Activated naive CD8-positive, alpha-beta T cell treated with anti-CD3 and anti-CD28 coated beads, Interleukin-2, amount 10 ng/mL, durations not matched to agents 7 days and 5 days (primary cell): ENCODE results near the gene PSEN2. TPM values are rescaled to one million over a fixed set of nuclear protein-coding genes. Genes with fewer than 3 reads are reported as not detected.

Experiments
- ATAC-seq: fragments of 150-1000 bp; cut with Tn5 transposase; one replicate; pipeline ENCODE4 v1.10.0; 2021; ENCODE audit warnings: low read depth, moderate library complexity
- POLR2A ChIA-PET: fragments of 350-600 bp; sonication (Branson Sonifier 250); formaldehyde crosslinking; loops from one replicate; lab custom pipeline; 2021; ENCODE audit warnings: antibody characterized with exemption; lab: Charles Lee
- DNase-seq: peaks from one replicate; pipeline ENCODE4 v3.0.0; 2021
- H3K27ac Mint-ChIP-seq: one replicate; pipeline ENCODE4 v1.8.0; 2022; ENCODE audit warnings: mild to moderate bottlenecking, mixed read lengths
- H3K27me3 Mint-ChIP-seq: one replicate; pipeline ENCODE4 v1.8.0; 2022; ENCODE audit warnings: mild to moderate bottlenecking, moderate library complexity, mixed read lengths
- H3K36me3 Mint-ChIP-seq: one replicate; pipeline ENCODE4 v1.8.0; 2021; ENCODE audit warnings: mild to moderate bottlenecking, mixed read lengths
- H3K4me1 Mint-ChIP-seq: one replicate; pipeline ENCODE4 v1.8.0; 2021; ENCODE audit warnings: mixed read lengths
- H3K4me3 Mint-ChIP-seq: one replicate; pipeline ENCODE4 v1.8.0; 2022; ENCODE audit warnings: mild to moderate bottlenecking, moderate library complexity, mixed read lengths
- H3K9me3 Mint-ChIP-seq: one replicate; pipeline ENCODE4 v1.8.0; 2021; ENCODE audit warnings: mixed read lengths
- total RNA-seq, 2 experiments: library from RNA; stranded (reverse); gene quantifications; one replicate each; pipeline ENCODE4 v1.2.3, GENCODE V29; 2021

The PSEN2 gene
- total RNA-seq, 2 experiments from 2014 or later, result 6.4 to 7.2 TPM

DNA sequence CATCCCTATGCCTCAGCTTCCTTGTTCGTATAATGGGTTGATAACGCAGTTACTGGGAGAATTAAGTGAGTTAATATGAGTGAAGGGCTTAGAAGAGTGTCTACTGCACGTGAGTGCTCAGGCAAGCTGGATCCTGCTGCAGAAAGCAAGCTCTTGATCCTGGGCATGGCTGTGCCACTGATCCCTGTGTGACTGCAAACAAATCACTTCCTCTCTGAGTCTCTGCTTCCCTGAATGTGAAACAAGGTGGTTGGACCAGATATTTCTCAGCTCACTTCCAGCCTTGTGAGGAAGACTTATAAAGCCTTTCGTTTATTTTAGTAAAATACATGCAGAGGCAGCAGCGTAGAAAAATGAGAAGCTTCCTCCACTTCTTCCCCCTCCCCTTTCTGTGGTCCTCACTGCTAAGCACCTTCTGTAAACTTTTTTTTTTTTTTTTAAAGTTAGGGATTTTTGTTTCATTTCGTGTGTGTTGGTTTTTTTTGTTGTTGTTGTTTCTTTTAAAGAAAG lies 13.8 kb downstream of the PSEN2 start:
- ATAC-seq (no peak), DNase-seq (no peak)
- peaks cover 42% of the 10 kb centered on the region for H3K4me1 Mint-ChIP-seq
- H3K27me3 Mint-ChIP-seq, result no peaks in the 10 kb centered on the region
- H3K36me3 Mint-ChIP-seq, result peaks cover 4% of the 10 kb centered on the region
- peak overlapping the region; percentile 84 for H3K27ac Mint-ChIP-seq
- H3K9me3 Mint-ChIP-seq, result no peaks in the 10 kb centered on the region
- H3K4me3 Mint-ChIP-seq, result peak overlapping the region; percentile 53
- POLR2A ChIA-PET, result interaction anchor here (0.7 to 3.6 kb wide), 3 partner anchors 27 to 55 kb away, joined by 3 to 69 read pairs (median 4); partner anchors contain the start of gene COQ8A

DNA sequence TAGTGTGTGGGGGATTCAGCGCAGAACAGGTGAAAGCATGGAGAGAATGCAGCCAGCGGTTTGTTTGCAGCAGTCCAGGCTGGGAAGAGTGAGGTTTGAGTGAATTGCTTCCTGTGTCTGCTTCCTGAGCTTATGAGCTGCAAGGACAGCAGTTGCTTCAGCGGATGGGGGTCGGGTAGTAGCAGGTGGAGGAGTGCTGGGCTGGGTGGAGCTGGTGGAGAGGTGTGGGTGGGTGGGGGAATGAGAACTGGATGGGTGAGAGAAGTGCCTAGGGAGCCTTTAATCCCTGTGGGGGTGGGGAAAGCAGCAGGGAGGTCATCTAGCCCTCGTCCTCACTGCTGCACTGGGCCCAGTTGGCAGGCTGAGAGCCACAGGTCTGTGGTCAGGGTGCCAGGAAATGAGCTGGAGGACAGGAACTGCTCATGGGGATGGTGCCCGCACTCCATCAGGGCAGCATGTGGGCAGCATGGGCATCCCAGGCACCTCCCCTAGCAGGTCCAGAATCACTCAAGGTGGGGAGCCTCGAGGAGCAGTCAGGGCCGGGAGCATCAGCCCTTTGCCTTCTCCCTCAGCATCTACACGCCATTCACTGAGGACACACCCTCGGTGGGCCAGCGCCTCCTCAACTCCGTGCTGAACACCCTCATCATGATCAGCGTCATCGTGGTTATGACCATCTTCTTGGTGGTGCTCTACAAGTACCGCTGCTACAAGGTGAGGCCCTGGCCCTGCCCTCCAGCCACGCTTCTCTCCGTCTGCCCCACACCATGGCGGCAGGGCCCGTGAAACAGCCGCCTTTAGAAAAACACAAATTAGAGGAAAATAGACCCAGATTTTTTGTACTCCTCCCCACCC lies 14.8 kb downstream of the PSEN2 start:
- Mint-ChIP-seq H3K27me3 (no peaks in the 10 kb centered on the region), H3K27ac (peak overlapping the region; percentile 84), H3K36me3 (peaks cover 4% of the 10 kb centered on the region), H3K4me3 (peak overlapping the region; percentile 47), H3K9me3 (no peaks in the 10 kb centered on the region), H3K4me1 (peaks cover 42% of the 10 kb centered on the region)
- no peak for DNase-seq
- no peak for ATAC-seq
- POLR2A ChIA-PET, result interaction anchor here (0.7 to 3.6 kb wide), 2 partner anchors 54 to 789 kb away, joined by 4 to 69 read pairs; partner anchors contain the start of gene COQ8A

DNA sequence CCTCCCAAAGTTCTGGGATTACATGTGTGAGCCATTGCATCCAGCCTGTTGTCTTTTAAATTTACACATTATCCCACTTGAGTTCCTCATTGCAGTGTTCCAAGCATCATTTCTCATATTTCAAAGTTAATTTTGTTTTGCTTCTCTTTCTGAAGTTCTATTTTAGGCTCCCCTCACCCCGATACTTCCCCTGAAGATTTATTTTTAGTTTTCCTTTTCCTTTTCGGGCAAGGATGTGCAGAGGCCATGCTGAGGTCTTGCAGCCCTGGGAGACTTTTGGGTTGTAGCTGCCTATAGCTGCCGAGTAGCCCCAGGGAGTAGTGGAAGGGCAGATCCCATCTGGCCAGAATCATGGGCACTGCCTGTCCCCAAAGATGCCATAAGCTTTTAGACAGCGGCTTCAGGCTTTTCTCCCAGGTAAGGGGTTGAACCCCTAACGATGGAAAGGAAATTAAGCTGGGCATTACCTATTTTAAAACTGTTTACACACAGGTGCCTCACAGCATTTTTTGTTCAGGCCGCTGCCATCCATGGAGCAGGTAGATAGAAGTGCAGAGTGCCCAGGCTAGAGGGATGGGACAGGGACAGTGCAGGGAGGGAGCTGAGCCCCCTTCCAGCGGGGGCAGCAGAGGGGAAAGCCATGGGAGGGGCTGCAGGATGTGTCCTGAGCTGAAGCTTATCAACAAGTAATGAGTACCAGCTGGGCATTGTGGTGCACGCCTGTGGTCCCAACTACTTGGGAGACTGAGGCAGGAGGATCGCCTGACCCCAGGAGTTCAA lies 15.9 kb downstream of the PSEN2 start:
- POLR2A ChIA-PET, result interaction anchor here (0.6 to 0.7 kb wide), 2 partner anchors 53 to 147 kb away, joined by 3 read pairs; no protein-coding TSS in a partner anchor
- Mint-ChIP-seq H3K4me3 (peak overlapping the region; percentile 45), H3K4me1 (peaks cover 40% of the 10 kb centered on the region), H3K9me3 (no peaks in the 10 kb centered on the region), H3K36me3 (no peaks in the 10 kb centered on the region), H3K27ac (peak overlapping the region; percentile 67), H3K27me3 (no peaks in the 10 kb centered on the region)
- ATAC-seq (no peak), DNase-seq (no peak)

DNA sequence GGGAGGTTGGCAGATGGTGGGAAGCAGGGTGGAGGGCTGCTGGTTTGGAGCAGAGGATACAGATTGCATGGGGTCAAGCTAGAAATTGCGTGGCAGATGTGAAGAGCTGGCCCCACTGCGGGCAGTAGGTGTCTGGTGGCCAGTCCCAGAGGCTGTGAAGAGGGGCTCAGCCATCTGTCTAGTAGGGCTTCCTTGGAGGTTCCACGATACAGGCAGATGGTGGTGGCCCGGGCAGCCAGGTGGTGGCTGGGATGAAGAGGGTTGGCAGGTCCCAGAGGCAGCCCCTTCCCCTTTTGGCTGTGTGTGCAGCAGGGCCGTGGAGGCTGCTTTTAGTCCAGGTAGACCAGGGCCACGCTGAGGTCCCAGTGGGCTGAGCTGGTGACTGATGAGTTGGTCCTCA lies 16.6 kb downstream of the PSEN2 start:
- H3K27me3 Mint-ChIP-seq, result no peaks in the 10 kb centered on the region

DNA sequence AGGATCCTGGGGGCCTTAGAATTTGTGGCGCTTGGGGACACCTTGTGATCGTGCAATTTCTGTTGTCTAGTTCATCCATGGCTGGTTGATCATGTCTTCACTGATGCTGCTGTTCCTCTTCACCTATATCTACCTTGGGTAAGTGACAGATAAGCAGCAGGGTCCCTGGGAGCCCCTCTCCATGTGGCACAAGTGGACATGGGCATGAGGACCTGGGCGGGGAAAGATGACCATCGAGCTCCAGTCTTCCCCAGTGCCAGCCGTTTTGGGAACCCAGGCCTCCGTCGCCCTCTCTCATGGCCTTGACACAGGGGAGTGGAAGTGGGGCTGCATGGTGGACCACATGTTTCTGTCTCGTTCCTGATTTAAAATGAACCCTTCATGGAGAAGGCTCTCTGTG lies 17.6 kb downstream of the PSEN2 start:
- DNase-seq (no peak), ATAC-seq (no peak)
- H3K27ac Mint-ChIP-seq, result no peak overlapping the region
- POLR2A ChIA-PET, result no interaction called here
- no peaks in the 10 kb centered on the region for H3K9me3 Mint-ChIP-seq
- peaks cover 29% of the 10 kb centered on the region for H3K4me1 Mint-ChIP-seq
- H3K4me3 Mint-ChIP-seq, result no peak overlapping the region
- H3K27me3 Mint-ChIP-seq, result no peaks in the 10 kb centered on the region
- H3K36me3 Mint-ChIP-seq, result no peaks in the 10 kb centered on the region

More for the DNA sequence above, 16.6 kb downstream of the PSEN2 start:
- Mint-ChIP-seq H3K36me3 (no peaks in the 10 kb centered on the region), H3K4me3 (no peak overlapping the region), H3K9me3 (no peaks in the 10 kb centered on the region), H3K27ac (no peak overlapping the region), H3K4me1 (peaks cover 39% of the 10 kb centered on the region)
- no peak for DNase-seq
- POLR2A ChIA-PET, result interaction anchor here (0.6 to 0.7 kb wide), 2 partner anchors 52 to 147 kb away, joined by 3 read pairs; no protein-coding TSS in a partner anchor
- ATAC-seq, result no peak

DNA sequence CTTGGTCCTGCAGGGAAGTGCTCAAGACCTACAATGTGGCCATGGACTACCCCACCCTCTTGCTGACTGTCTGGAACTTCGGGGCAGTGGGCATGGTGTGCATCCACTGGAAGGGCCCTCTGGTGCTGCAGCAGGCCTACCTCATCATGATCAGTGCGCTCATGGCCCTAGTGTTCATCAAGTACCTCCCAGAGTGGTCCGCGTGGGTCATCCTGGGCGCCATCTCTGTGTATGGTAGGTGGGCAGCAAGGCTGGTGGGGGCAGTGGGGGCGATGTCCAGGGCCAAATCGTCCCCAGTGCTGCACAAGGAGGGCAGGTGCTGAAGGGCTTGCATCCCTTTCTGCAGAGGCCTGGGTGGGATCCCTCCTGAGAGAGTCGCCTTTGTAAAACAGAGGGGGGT lies 18.4 kb downstream of the PSEN2 start:
- no peak overlapping the region for H3K27ac Mint-ChIP-seq
- H3K9me3 Mint-ChIP-seq, result no peaks in the 10 kb centered on the region
- no peaks in the 10 kb centered on the region for H3K36me3 Mint-ChIP-seq
- POLR2A ChIA-PET, result no interaction called here
- peaks cover 22% of the 10 kb centered on the region for H3K4me1 Mint-ChIP-seq
- DNase-seq (no peak), ATAC-seq (no peak)
- H3K27me3 Mint-ChIP-seq, result no peaks in the 10 kb centered on the region
- H3K4me3 Mint-ChIP-seq, result no peak overlapping the region

DNA sequence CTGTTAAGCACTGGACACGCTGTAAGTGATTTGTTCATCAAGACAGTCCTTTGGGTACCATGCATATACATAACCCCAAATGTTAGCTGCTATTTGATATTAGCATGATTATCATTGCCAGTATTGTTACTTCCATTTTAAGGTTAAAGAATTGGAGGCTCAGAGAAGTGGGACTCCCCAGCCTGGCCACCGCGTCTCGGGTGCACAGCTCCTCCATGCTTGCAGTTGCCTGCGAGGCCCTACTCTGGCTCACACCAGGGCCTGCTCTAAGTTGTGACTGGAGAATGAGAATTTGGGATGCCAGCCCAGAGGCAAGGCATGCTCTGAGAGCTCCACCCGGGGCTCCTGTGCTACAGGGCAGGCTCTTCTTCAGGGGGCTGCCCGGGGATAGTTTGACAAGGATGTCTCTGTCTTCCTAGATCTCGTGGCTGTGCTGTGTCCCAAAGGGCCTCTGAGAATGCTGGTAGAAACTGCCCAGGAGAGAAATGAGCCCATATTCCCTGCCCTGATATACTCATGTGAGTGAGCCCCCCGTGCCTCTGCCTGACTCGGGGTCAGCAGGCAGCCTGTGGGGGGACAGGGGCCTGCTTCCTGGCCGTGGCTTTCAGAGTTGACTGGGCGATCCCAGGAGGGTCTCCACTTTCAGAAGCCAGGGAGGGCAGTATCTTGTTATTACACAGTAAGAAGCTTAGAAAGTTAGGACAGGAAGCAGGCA lies 19.4 kb downstream of the PSEN2 start:
- H3K4me3 Mint-ChIP-seq, result no peak overlapping the region
- H3K4me1 Mint-ChIP-seq, result peaks cover 14% of the 10 kb centered on the region
- DNase-seq, result no peak
- POLR2A ChIA-PET, result no interaction called here
- no peak for ATAC-seq
- H3K27ac Mint-ChIP-seq, result no peak overlapping the region
- H3K9me3 Mint-ChIP-seq, result no peaks in the 10 kb centered on the region
- no peaks in the 10 kb centered on the region for H3K27me3 Mint-ChIP-seq
- H3K36me3 Mint-ChIP-seq, result no peaks in the 10 kb centered on the region

DNA sequence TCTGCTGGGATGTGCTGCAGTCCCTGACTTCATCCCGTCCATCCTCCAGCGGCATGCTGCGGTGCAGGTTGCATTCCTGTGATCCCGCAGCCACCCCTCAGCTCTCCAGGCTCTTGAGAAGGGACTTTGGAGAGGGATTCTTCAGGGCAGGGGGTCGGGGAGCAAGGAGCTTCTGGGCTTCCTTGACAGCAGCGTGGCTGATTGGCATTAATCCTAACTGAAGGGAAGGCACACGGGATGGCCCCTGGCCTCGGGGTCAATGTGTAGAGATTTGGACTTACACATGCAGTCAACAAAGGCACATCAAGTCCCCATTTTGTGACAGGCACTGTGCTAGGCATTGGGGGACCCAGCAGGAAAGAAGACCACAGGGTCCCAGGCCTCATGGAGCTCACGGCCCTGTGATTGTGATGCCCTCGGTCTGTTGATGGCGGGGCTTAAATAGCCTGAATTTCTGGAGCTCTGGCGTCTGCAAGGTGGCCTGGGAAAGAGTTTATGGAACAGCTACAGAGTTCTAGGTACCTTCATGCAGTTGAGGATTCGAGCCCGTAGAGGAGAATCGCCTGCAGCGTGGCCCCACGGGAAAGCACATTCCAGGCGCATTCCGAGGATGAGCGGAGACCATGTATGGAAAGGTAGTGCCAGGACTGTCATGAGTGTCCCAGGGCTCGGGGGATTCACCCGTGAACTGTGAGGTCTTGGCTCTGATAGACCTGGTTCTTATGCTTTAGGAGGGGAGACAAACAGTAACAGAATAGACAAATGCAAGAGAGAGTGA lies 20.1 kb downstream of the PSEN2 start:
- no peak for DNase-seq
- POLR2A ChIA-PET, result interaction anchor here (0.6 kb wide), 1 partner anchor 1153 kb away, joined by 3 read pairs; no protein-coding TSS in a partner anchor
- no peak overlapping the region for H3K4me3 Mint-ChIP-seq
- ATAC-seq, result no peak
- no peak overlapping the region for H3K27ac Mint-ChIP-seq
- no peaks in the 10 kb centered on the region for H3K9me3 Mint-ChIP-seq
- peaks cover 7% of the 10 kb centered on the region for H3K4me1 Mint-ChIP-seq
- no peaks in the 10 kb centered on the region for H3K36me3 Mint-ChIP-seq
- no peaks in the 10 kb centered on the region for H3K27me3 Mint-ChIP-seq

DNA sequence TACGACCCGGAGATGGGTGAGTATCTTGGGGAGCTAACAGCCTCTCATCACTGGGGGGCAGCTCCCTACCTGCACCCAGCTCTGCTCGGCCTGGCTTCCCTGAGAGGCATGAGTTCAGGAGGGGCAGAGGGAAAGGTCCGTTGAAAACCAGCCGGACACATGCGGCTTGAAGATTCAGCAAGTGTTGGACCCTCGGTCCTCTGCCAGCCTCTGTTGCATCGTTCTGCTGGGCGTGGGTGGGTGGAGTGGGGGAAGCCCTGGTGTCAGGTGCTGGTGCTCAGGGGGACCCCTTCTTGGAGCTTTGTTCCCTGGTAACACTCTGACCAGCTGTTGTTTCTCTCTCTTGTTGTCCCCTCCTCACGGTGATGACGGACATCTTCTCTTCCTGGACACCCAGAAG lies 20.9 kb downstream of the PSEN2 start:
- DNase-seq (no peak), ATAC-seq (no peak)
- H3K27ac Mint-ChIP-seq, result no peak overlapping the region
- H3K4me1 Mint-ChIP-seq, result no peaks in the 10 kb centered on the region
- no peaks in the 10 kb centered on the region for H3K9me3 Mint-ChIP-seq
- POLR2A ChIA-PET, result no interaction called here
- no peaks in the 10 kb centered on the region for H3K27me3 Mint-ChIP-seq
- no peak overlapping the region for H3K4me3 Mint-ChIP-seq
- H3K36me3 Mint-ChIP-seq, result no peaks in the 10 kb centered on the region

DNA sequence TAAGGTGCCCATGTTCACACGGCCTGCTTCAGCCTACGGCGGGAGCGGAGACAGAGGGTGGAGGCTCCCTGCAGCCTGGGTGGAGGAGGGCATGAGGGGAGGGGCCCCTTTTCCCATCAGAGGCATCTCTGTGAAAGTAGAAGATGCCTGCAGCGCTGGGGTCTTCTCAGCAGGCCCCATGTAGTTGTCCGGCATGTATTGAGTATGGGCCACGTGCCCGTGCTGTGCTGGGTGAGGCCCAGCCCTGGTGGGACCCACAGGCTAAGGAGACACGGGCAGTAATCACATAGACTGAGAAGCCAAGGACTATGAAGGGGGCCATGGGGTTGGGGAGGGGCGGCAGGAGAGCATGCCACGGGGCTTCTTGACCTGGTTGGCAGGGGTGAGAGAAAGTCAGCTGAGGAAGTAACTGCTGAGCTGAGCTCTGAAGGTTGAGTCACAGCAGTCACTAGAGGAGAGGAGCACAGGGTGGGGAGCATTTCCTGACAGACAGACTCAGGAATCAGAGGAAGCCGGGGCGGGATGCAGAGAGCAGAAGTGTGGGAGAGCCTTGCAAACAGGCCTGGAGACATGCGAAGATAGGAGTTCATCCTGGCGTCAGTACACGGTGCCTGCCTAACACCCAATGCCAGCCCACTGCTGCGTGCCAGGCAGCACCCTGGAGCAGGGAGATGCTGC lies 21.6 kb downstream of the PSEN2 start:
- H3K36me3 Mint-ChIP-seq, result no peaks in the 10 kb centered on the region
- ATAC-seq (no peak), DNase-seq (no peak)
- no peak overlapping the region for H3K4me3 Mint-ChIP-seq
- H3K27me3 Mint-ChIP-seq, result no peaks in the 10 kb centered on the region
- H3K27ac Mint-ChIP-seq, result no peak overlapping the region
- no peaks in the 10 kb centered on the region for H3K9me3 Mint-ChIP-seq
- POLR2A ChIA-PET, result no interaction called here
- H3K4me1 Mint-ChIP-seq, result no peaks in the 10 kb centered on the region

DNA sequence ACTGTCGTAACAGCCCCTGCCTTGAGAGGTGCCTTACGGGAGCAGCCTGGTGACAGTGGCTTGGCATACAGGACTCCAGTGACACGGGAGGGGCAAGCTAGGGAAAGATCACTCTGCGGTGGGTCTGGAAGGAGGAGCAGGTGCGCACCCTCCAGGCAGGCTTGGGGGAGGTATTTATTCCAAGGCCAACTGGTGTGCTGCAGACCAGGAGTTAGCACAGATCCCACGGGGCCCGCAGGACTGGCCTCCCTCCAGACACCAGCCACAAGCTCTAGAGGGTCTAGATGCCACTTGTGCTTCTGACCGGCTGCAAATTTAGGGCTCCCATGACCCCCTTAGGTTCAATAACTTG lies 22.1 kb downstream of the PSEN2 start:
- Mint-ChIP-seq H3K27ac (no peak overlapping the region), H3K27me3 (no peaks in the 10 kb centered on the region), H3K36me3 (no peaks in the 10 kb centered on the region), H3K4me3 (no peak overlapping the region), H3K4me1 (no peaks in the 10 kb centered on the region), H3K9me3 (no peaks in the 10 kb centered on the region)
- no peak for DNase-seq
- no peak for ATAC-seq
- POLR2A ChIA-PET, result no interaction called here

DNA sequence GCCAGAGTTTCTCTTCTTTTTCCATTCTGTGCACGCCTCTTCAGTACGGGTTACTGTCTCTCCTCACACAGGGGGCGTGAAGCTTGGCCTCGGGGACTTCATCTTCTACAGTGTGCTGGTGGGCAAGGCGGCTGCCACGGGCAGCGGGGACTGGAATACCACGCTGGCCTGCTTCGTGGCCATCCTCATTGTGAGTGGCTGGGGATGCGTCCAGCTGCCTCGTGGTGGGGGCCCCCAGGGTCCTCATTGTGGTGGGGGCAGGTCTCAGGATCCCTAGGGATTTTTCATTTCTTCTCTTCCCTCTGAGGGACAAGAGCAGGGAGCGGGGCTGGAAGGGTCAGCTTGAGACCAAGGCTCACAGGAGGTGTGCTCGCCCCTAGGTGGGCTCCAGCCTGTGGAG lies 23.5 kb downstream of the PSEN2 start:
- Mint-ChIP-seq H3K4me3 (no peak overlapping the region), H3K9me3 (no peaks in the 10 kb centered on the region), H3K36me3 (no peaks in the 10 kb centered on the region), H3K27ac (no peak overlapping the region), H3K27me3 (no peaks in the 10 kb centered on the region), H3K4me1 (no peaks in the 10 kb centered on the region)
- POLR2A ChIA-PET, result no interaction called here
- ATAC-seq, result no peak
- no peak for DNase-seq
